Measurements from ENCODE around the gene LHX1.

GRCh38 chr17:36983618-36984017, 46.3 kb downstream of the LHX1 start:
- TF ChIP-seq ZNF384 (IDR thresholded peaks at IDR 0.05): no peak
- TF ChIP-seq LEF1 (IDR thresholded peaks at IDR 0.05; ENCODE audit: borderline replicate concordance): no peak
- TF ChIP-seq CTBP1 (IDR thresholded peaks at IDR 0.05; ENCODE audit: borderline replicate concordance): no peak
- no peak for TF ChIP-seq BHLHE40 (IDR thresholded peaks at IDR 0.05; ENCODE audit: borderline replicate concordance)
- TF ChIP-seq TARDBP (IDR thresholded peaks at IDR 0.05): no peak
- TF ChIP-seq ELF4 (IDR thresholded peaks at IDR 0.05): no peak
